ENCODE results near the gene LOXL4. TPM values are rescaled to one million over a fixed set of nuclear protein-coding genes. Genes with fewer than 3 reads are reported as not detected.
A peak's percentile ranks its signal among the peaks of the same experiment; 100 is the strongest.

The LOXL4 gene
- not detected in 2 replicates for total RNA-seq

GRCh38 chr10:98267894-98268693 lies at the start of gene LOXL4:
LOXL4 (minus strand) TSS chr10:98268194; CDS start chr10:98263019, 5,175 bp downstream.
- no peak for TF ChIP-seq CTCF (IDR thresholded peaks at IDR 0.05)
- peaks cover 21% of the 10 kb centered on the region for H3K27me3 Mint-ChIP-seq
- ChIA-PET CTCF (no interaction called here), POLR2A (no interaction called here)
- peak; percentile 30 for DNase-seq
- no peaks in the 10 kb centered on the region for H3K9me3 Mint-ChIP-seq
- no peak within 1 kb of the TSS for H3K27ac Mint-ChIP-seq
- peaks cover 10% of the 10 kb centered on the region for H3K4me1 Mint-ChIP-seq
- no peaks in the 10 kb centered on the region for H3K36me3 Mint-ChIP-seq (ENCODE audit: low read depth)
- ATAC-seq (ENCODE audit: low read depth): peak; percentile 60
- intact Hi-C loops (cut with micrococcal nuclease): no loop called here
- H3K4me3 Mint-ChIP-seq: peak within 1 kb of the TSS; percentile 78

- H3K27me3 Mint-ChIP-seq: peaks cover 7% of the 10 kb centered on the region
- intact Hi-C loops (cut with micrococcal nuclease): no loop called here
- H3K27ac Mint-ChIP-seq: no peak overlapping the region
- POLR2A ChIA-PET: no interaction called here
- peaks cover 9% of the 10 kb centered on the region for H3K4me1 Mint-ChIP-seq
- no peaks in the 10 kb centered on the region for H3K9me3 Mint-ChIP-seq
- DNase-seq (no peak), ATAC-seq (ENCODE audit: low read depth) (no peak)
- CTCF ChIA-PET: no interaction called here
- no peaks in the 10 kb centered on the region for H3K36me3 Mint-ChIP-seq (ENCODE audit: low read depth)
- no peak for TF ChIP-seq CTCF (IDR thresholded peaks at IDR 0.05)
- H3K4me3 Mint-ChIP-seq: no peak overlapping the region
Measured at GRCh38 chr10:98316661-98317060, 48.7 kb upstream of the LOXL4 start.

- peaks cover 7% of the 10 kb centered on the region for H3K27me3 Mint-ChIP-seq
- H3K36me3 Mint-ChIP-seq (ENCODE audit: low read depth): no peaks in the 10 kb centered on the region
- no peak overlapping the region for H3K27ac Mint-ChIP-seq
- no peak overlapping the region for H3K4me3 Mint-ChIP-seq
- ATAC-seq (ENCODE audit: low read depth) (no peak), DNase-seq (no peak)
- H3K9me3 Mint-ChIP-seq: no peaks in the 10 kb centered on the region
- peaks cover 9% of the 10 kb centered on the region for H3K4me1 Mint-ChIP-seq
- intact Hi-C loops (cut with micrococcal nuclease): no loop called here
- ChIA-PET POLR2A (interaction anchor here (0.6 kb wide), 1 partner anchor 1677 kb away, joined by 3 read pairs; no protein-coding TSS in a partner anchor), CTCF (no interaction called here)
- no peak for TF ChIP-seq CTCF (IDR thresholded peaks at IDR 0.05)
Measured at GRCh38 chr10:98316170-98316569, 48.2 kb upstream of the LOXL4 start.

GRCh38 chr10:98314532-98315284 lies 46.7 kb upstream of the LOXL4 start:
- Mint-ChIP-seq H3K36me3 (ENCODE audit: low read depth) (no peaks in the 10 kb centered on the region), H3K27ac (no peak overlapping the region), H3K9me3 (no peaks in the 10 kb centered on the region), H3K4me3 (no peak overlapping the region), H3K4me1 (peaks cover 12% of the 10 kb centered on the region), H3K27me3 (peaks cover 7% of the 10 kb centered on the region)
- intact Hi-C loops (cut with micrococcal nuclease): no loop called here
- no peak for DNase-seq
- POLR2A ChIA-PET: no interaction called here
- no peak for ATAC-seq (ENCODE audit: low read depth)
- CTCF ChIA-PET: no interaction called here
- no peak for TF ChIP-seq CTCF (IDR thresholded peaks at IDR 0.05)

GRCh38 chr10:98313598-98313997 lies 45.6 kb upstream of the LOXL4 start:
- Mint-ChIP-seq H3K27me3 (peaks cover 14% of the 10 kb centered on the region), H3K27ac (no peak overlapping the region), H3K36me3 (ENCODE audit: low read depth) (no peaks in the 10 kb centered on the region), H3K4me3 (no peak overlapping the region), H3K4me1 (peaks cover 16% of the 10 kb centered on the region), H3K9me3 (no peaks in the 10 kb centered on the region)
- intact Hi-C loops (cut with micrococcal nuclease): no loop called here
- no peak for TF ChIP-seq CTCF (IDR thresholded peaks at IDR 0.05)
- no peak for ATAC-seq (ENCODE audit: low read depth)
- ChIA-PET CTCF (no interaction called here), POLR2A (no interaction called here)
- no peak for DNase-seq
